ENCODE measurements around the gene BIRC7.

The BIRC7 gene

DNA sequence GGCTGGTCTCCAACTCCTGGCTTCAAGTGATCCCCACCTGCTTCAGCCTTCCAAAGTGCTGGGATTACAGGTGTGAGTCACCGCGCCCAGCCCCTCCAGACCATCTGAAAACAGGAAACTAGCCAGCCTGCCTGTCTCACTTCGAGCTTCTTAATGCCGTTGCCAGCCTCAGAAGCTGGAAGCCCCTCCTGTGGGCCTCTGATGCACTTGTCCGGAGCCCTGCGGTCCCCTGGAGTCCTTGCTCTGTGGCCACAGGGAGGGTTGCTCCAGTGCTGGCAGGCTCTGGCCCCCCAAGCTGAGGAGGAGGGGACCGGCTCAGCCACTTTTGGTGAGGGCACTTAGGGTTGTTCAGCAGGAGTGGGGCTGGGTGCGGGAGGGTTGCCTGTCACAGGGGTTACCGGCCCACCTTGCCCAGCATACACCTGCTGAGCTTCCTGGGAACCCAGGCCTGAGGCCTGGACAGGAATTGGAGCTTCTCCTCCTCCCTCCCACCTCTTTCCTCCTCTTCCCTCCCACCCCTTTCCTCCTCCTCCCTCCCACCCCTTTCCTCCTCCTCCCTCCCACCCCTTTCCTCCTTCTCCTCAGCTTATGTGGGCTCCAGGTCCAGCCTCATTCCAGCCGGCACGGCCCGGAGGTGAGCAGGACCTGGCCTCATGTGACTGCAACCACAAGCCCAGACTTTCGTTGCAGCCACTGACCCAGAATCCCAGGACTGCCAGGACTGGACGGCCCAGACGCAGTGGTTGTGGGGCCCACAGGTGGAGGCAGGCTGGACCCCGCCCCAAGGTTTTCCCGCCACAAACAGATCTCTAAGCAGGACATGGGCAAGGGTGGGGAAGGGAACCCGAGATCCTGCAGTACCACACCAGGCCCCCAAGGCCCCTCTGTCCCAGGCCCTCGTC is 9.4 kb upstream of the BIRC7 start:
- DNase-seq, result no peak

DNA sequence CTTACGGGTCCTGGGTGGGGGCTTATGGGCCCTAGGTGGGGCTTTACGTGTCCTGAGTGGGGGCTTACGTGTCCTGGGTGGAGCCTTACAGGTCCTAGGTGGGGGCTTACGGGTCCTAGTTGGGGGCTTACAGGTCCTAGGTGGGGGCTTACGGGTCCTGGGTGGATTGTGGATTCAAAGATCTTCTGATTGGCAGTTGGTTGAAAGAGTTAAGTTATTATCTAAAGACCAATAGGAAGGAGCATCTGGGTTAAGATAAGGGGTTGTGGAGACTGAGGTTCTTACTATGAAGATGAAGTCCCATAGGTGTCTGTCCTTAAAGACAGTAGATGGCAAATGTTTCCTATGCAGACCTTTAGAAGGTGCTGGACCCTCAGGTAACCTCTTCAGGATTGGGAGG is 8.4 kb upstream of the BIRC7 start:
- no peak for DNase-seq

GRCh38 chr20:63228806-63229205 is 6.9 kb upstream of the BIRC7 start:
- no peak for DNase-seq

GRCh38 chr20:63230800-63231268 is 4.9 kb upstream of the BIRC7 start:
- no peak for DNase-seq

GRCh38 chr20:63232235-63233060 is 3.3 kb upstream of the BIRC7 start:
- DNase-seq, result no peak

DNA sequence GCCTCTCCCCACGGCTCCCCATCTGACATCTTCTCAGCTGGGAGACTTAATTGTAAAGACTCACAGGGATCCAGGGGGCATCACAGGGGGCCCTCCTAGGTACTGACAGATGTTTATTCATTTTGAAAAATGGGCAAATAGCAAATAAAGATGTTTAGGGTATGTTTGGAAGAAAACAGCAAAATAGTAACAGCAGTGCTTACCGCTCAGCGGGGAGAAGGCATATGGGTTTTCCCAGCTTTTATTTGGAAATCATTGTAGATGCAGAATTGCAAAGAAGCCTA is 2.7 kb upstream of the BIRC7 start:
- no peak for DNase-seq

- no peak for DNase-seq
Measured at GRCh38 chr20:63233924-63234323, 1.8 kb upstream of the BIRC7 start.

DNA sequence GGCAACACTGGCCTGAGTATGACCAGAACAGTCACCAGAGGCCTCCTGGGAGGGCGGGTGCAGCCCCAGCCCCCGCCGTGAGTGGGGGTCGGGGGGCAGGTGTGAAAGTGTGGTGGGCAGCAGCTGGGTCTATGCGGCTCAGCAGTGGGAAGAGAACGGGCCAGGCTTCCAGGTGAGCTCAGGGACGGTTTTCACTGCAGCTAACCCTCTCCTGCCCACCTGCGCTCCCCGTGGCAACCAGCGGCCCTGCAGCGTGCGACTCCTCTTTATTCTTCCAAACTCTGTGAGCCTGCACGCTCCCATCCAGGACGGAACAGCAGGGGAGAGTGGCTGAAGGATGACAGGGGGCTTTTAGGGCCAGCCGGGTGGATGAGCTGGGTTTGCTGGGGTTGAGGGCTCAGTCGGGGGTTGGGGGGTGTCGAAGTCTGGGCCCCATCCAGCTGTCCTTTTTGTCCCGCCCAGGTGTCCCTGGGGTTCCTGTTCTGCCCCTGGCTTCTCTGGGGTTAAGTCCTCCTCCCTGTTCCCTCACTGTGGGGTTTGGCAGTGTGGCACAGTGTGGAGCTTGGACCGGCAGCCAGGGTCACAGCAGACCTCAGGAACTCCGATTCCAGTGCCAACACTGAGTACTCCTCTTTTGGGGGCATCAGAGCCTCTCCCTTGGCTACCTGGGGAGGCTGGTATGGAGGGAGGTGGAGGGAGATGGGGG is 859 bp upstream of the BIRC7 start:
- no peak for DNase-seq

- no peak for DNase-seq
Measured at GRCh38 chr20:63236116-63236837, 572 bp downstream of the BIRC7 start.

- DNase-seq, result no peak
Measured at GRCh38 chr20:63238031-63238430, 2.3 kb downstream of the BIRC7 start.

DNA sequence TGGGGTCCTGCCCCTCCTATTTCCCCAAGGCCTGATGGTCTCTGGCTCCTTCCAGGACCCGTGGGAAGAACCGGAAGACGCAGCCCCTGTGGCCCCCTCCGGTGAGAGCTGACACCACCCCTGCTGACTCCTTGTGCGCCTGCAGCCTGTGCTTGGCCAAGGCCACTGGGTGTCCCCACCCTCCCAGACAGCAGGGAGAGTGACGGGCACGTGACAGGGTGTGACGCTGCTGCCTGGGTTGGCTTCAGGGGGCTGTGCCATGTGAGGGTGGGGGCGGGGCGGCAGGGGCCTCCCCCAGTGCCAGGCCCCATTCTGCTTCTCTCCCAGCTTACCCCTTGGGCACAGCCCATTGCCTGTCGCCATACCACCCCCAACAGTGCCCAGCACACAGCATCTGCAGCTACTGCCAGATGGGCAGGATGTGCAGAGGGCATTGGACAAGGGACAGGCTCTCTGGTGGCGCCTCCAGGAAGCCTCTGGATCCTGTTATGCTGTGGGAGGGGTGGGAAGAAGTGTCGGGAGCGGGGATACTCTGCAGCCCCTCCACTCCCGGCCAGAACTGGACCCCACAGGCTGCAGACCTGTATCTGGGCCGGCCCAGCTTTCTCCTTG is 2.9 kb downstream of the BIRC7 start:
- no peak for DNase-seq

DNA sequence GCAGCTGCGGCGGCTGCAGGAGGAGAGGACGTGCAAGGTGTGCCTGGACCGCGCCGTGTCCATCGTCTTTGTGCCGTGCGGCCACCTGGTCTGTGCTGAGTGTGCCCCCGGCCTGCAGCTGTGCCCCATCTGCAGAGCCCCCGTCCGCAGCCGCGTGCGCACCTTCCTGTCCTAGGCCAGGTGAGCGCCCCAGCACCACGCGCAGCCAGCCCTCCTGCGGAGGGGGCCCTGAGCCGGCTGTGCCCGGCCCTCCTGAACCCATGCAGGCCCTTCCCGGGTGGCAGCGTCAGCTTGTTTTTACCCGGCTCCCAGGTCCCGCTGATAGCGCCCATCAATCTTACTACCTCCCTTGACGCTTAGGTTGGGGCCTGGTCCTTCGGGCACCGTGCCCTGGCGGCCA is 3.7 kb downstream of the BIRC7 start:
- DNase-seq, result no peak

DNA sequence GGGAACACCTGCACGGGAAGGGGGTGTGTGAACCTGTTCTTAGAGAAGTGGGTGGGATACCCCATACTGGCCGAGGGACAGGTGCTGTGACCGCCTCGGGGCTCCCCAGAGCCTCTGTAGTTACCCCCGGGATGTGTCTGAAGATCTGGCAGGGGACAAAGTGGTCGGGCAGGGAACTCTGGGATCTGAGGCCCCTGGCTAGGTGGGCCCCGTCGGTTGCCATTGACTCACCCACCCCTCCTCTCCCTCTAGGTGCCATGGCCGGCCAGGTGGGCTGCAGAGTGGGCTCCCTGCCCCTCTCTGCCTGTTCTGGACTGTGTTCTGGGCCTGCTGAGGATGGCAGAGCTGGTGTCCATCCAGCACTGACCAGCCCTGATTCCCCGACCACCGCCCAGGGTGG is 4.3 kb downstream of the BIRC7 start:
- no peak for DNase-seq

DNA sequence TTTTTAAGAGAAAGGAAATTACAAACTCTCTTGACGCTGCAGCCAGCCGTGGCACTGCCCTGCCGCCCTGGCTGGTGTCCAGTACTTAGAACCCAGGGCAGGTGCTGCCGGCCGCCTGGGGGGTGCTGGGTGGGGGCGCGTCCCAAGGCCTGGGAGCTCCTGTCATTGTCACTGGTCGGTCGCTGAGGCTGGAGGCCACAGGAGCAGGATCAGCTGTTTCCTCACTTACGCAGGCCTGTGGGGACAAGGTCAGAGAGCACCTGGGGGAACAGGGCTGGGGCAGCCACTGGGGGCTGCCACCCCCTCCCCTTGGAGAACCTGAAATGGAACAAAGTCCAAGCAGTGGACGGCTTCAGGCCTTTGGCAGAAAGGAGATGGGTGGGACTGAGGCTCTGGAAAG is 5.6 kb downstream of the BIRC7 start:
- DNase-seq, result no peak

GRCh38 chr20:63242736-63243135 is 7.0 kb downstream of the BIRC7 start:
- DNase-seq, result no peak

GRCh38 chr20:63243604-63244247 is 8.0 kb downstream of the BIRC7 start:
- DNase-seq, result no peak

- DNase-seq, result no peak
Measured at GRCh38 chr20:63244468-63244867, 8.8 kb downstream of the BIRC7 start.

DNA sequence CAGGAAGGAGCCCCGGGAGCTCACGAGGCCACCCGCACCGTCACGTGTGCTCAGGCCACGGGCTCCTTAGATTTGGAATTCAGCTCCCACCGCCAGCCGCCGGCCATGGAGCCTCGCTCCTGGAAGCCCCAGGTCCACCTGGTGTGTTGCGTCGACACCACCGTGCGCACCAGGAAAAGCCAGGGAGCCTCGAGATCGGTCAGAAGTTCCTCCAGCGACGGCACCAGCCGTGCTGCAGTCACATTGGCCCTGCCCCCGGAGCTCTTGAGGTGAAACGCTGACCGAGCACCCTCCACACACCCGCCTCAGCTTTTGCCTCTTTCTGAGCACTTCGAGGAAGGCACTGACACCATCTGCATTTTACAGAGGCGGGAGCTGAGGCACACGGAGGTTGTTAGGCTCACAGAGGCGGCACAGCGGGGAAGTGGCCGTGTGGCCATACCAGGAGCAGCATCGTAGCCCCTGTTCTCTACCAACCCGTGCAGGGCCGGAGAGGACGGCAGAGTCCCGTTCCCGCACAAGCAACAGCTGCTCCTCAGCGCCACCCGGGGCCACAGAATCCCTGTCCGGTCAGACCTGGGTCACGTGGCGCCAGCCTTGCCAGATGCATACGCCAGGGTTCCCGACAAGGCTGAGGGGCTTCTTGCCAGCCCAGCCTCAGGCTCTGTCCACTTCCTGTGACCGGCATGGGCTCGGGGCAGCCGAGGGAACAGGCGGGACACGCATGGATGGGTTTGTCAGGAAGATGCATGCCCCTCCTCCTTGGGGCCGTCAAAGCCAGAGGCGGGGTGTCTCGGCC is 11.0 kb downstream of the BIRC7 start:
- no peak for DNase-seq

- no peak for DNase-seq
Measured at GRCh38 chr20:63247671-63248228, 12.0 kb downstream of the BIRC7 start.

DNA sequence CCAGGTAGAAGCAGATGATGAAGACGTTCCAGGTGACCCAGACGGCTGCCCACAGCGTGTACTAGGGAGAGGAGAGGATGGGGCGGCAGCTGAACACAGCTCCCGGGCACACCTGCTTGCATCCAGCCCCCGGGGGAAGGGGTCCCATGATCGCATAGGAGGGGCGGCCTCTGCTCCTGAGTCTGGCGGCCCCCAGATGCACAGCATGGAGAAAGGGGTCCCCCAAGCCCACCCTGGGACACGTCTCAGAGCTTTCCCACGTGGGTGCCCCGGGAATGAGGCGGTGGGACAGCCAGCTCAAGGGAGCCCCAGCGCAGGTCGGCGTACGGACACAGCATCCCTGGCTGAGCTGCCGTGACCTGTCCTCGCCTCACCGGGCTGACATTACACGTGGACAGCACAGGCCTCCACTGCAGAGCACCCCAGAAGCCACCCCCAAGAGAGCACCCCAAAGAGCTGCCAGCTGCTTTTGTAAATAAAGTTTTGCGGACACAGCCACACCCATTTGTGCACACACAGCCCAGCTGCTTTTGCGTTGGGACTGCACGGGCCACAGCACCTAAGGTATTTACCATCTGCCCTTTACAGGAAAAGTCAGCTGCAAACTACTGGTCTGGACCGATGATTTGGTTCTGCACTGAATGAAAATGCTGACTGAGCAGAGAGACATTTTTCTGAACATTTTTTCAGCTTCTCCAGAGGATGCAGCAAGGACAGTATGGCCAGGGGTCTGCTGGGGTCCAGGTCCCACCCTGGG is 13.3 kb downstream of the BIRC7 start:
- DNase-seq, result no peak

All from stimulated activated CD4-positive, alpha-beta T cell treated with anti-CD3 and anti-CD28 coated beads, Interleukin-12 subunit alpha, Interleukin-12 subunit beta, amount 100 ng/mL, for 4 hours (primary cell).